DOHH2 (cell line): ENCODE results near the gene PRAMEF14.
"Not testable (repeated sequence)": the region's sequence is repeated elsewhere in the genome, so short reads cannot be mapped to it uniquely, and the experiment has no call there.

ENCODE experiments used
- H3F3A ChIP-seq: fragments of 200-600 bp; sonication (generic), shearing (Covaris generic); 2 replicates; pipeline ENCODE4 v1.6.0; 2016; ENCODE audit warnings: antibody characterized with exemption, mild to moderate bottlenecking; ENCODE audit not compliant: control insufficient read depth, insufficient read depth
- H3K27ac ChIP-seq: fragments of 200-600 bp; sonication (generic); 2 replicates; pipeline ENCODE4 v1.5.1; 2014; ENCODE audit warnings: low read depth, mild to moderate bottlenecking, low read length, moderate library complexity
- H3K27me3 ChIP-seq: fragments of 200-600 bp; sonication (generic); 2 replicates; pipeline ENCODE4 v1.6.1; 2014; ENCODE audit warnings: mild to moderate bottlenecking, low read length, mixed read lengths; ENCODE audit not compliant: control insufficient read depth
- H3K36me3 ChIP-seq: fragments of 200-600 bp; sonication (generic); 2 replicates; pipeline ENCODE4 v1.6.1; 2014; ENCODE audit warnings: mild to moderate bottlenecking, low read length, moderate library complexity, mixed read lengths; ENCODE audit not compliant: control insufficient read depth
- H3K4me1 ChIP-seq: fragments of 200-600 bp; sonication (generic); 2 replicates; pipeline ENCODE4 v1.6.1; 2014; ENCODE audit warnings: mild to moderate bottlenecking, low read length, mixed read lengths; ENCODE audit not compliant: control insufficient read depth
- H3K4me2 ChIP-seq: fragments of 200-600 bp; sonication (generic); 2 replicates; pipeline ENCODE4 v1.6.0; 2014; ENCODE audit warnings: mild to moderate bottlenecking, low read length, moderate library complexity
- H3K4me3 ChIP-seq: fragments of 200-600 bp; sonication (generic); 2 replicates; pipeline ENCODE4 v1.5.1; 2014; ENCODE audit warnings: mild to moderate bottlenecking, low read length, mixed read lengths
- H3K79me2 ChIP-seq: fragments of 200-600 bp; sonication (generic); 2 replicates; pipeline ENCODE4 v1.6.1; 2014; ENCODE audit warnings: mild to moderate bottlenecking, low read length, mixed read lengths; ENCODE audit not compliant: control insufficient read depth
- H3K9me2 ChIP-seq: fragments of 200-600 bp; sonication (generic); replicated peaks from 2 replicates; pipeline ENCODE4 v1.6.1; 2014; ENCODE audit warnings: mild to moderate bottlenecking, low read length, mixed read lengths; ENCODE audit not compliant: control insufficient read depth
- H3K9me3 ChIP-seq: fragments of 200-600 bp; sonication (generic); 2 replicates; pipeline ENCODE4 v1.6.1; 2014; ENCODE audit warnings: antibody characterized with exemption, low read length, mixed read lengths; ENCODE audit not compliant: control insufficient read depth, insufficient read depth
- H4K20me1 ChIP-seq: fragments of 200-600 bp; sonication (generic); 2 replicates; pipeline ENCODE4 v1.6.0; 2014; ENCODE audit warnings: low read depth, mild to moderate bottlenecking, antibody characterized with exemption, low read length, moderate library complexity; ENCODE audit not compliant: control insufficient read depth, insufficient read depth

PRAMEF14 gene, protein sequence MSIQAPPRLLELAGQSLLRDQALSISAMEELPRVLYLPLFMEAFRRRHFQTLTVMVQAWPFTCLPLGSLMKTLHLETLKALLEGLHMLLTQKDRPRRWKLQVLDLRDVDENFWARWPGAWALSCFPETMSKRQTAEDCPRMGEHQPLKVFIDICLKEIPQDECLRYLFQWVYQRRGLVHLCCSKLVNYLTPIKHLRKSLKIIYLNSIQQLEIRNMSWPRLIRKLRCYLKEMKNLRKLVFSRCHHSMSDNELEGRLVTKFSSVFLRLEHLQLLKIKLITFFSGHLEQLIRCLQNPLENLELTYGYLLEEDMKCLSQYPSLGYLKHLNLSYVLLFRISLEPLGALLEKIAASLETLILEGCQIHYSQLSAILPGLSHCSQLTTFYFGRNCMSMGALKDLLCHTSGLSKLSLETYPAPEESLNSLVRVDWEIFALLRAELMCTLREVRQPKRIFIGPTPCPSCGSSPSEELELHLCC

GRCh38 chr1:13347034-13347433 is at the start of gene PRAMEF14:
TSS of gene PRAMEF14 (minus strand) at chr1:13347134. CDS start at chr1:13345314, 1,820 bp downstream.
- H3K4me3 ChIP-seq, H3K36me3 ChIP-seq, H3K9me3 ChIP-seq, H3K4me2 ChIP-seq, H3K27me3 ChIP-seq, H4K20me1 ChIP-seq, H3F3A ChIP-seq, H3K9me2 ChIP-seq, H3K79me2 ChIP-seq, H3K4me1 ChIP-seq, H3K27ac ChIP-seq: not testable (repeated sequence)

DNA sequence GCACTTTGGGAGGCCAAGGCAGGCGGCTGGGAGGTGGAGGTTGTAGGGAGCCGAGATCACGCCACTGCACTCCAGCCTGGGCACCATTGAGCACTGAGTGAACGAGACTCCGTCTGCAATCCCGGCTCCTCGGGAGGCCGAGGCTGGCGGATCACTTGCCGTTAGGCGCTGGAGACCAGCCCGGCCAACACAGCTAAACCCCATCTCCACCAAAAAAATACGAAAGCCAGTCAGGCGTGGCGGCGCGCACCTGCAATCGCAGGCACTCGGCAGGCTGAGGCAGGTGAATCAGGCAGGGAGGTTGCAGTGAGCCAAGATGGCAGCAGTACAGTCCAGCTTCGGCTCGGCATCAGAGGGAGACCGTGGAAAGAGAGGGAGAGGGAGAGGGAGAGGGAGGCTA is 48.4 kb upstream of the PRAMEF14 start:
- H3K27ac ChIP-seq, H3K79me2 ChIP-seq, H3K4me3 ChIP-seq, H3K4me2 ChIP-seq, H3K36me3 ChIP-seq, H3K27me3 ChIP-seq, H3K9me3 ChIP-seq, H3K4me1 ChIP-seq, H4K20me1 ChIP-seq, H3F3A ChIP-seq, H3K9me2 ChIP-seq: not testable (repeated sequence)

DNA sequence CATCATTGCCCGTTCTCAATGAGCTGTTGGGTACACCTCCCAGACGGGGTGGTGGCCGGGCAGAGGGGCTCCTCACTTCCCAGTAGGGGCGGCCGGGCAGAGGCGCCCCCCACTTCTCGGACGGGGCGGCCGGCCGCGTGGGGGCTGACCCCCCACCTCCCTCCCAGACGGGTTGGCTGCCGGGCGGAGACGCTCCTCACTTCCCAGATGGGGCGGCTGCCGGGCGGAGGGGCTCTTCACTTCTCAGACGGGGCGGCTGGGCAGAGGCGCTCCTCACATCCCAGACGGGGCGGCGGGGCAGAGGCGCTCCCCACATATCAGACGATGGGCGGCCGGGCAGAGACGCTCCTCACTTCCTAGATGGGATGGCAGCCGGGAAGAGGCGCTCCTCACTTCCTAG is 47.8 kb upstream of the PRAMEF14 start:
- H3K4me2 ChIP-seq, H3F3A ChIP-seq, H4K20me1 ChIP-seq, H3K27ac ChIP-seq, H3K79me2 ChIP-seq, H3K4me3 ChIP-seq, H3K27me3 ChIP-seq, H3K9me2 ChIP-seq, H3K9me3 ChIP-seq, H3K36me3 ChIP-seq, H3K4me1 ChIP-seq: not testable (repeated sequence)

- not testable (repeated sequence) for H3K36me3 ChIP-seq, H3K4me1 ChIP-seq, H3K79me2 ChIP-seq, H4K20me1 ChIP-seq, H3K27me3 ChIP-seq, H3K4me3 ChIP-seq, H3K9me2 ChIP-seq, H3K27ac ChIP-seq, H3F3A ChIP-seq, H3K9me3 ChIP-seq, H3K4me2 ChIP-seq
Measured at GRCh38 chr1:13393004-13393403, 46.1 kb upstream of the PRAMEF14 start.

- not testable (repeated sequence) for H3K9me3 ChIP-seq
Measured at GRCh38 chr1:13389332-13389731, 42.4 kb upstream of the PRAMEF14 start, which contains the start of gene PRAMEF17. TSS of gene PRAMEF17 (plus strand) at chr1:13389632. CDS start at chr1:13389658, 26 bp downstream.

GRCh38 chr1:13380380-13380779 is 33.4 kb upstream of the PRAMEF14 start:
- not testable (repeated sequence) for H3K4me2 ChIP-seq, H3K27me3 ChIP-seq, H3K9me3 ChIP-seq, H3K36me3 ChIP-seq, H3K27ac ChIP-seq, H3K4me1 ChIP-seq, H3K79me2 ChIP-seq, H3K4me3 ChIP-seq, H3K9me2 ChIP-seq, H4K20me1 ChIP-seq, H3F3A ChIP-seq

More at GRCh38 chr1:13389332-13389731, 42.4 kb upstream of the PRAMEF14 start, which contains the start of gene PRAMEF17:
- H4K20me1 ChIP-seq, H3K9me2 ChIP-seq, H3K4me2 ChIP-seq, H3F3A ChIP-seq, H3K27me3 ChIP-seq, H3K27ac ChIP-seq, H3K79me2 ChIP-seq, H3K4me3 ChIP-seq, H3K36me3 ChIP-seq, H3K4me1 ChIP-seq: not testable (repeated sequence)

GRCh38 chr1:13378983-13379382 is 32.0 kb upstream of the PRAMEF14 start:
- not testable (repeated sequence) for H3K36me3 ChIP-seq, H4K20me1 ChIP-seq, H3K4me3 ChIP-seq, H3K27me3 ChIP-seq, H3K9me3 ChIP-seq, H3K4me2 ChIP-seq, H3K4me1 ChIP-seq, H3K27ac ChIP-seq, H3K9me2 ChIP-seq, H3K79me2 ChIP-seq, H3F3A ChIP-seq
